Measurements from ENCODE around the gene ANXA2R.
A peak's percentile ranks its signal among the peaks of the same experiment; 100 is the strongest.
"Not testable (repeated sequence)": the region's sequence is repeated elsewhere in the genome, so short reads cannot be mapped to it uniquely, and the experiment has no call there.

The ANXA2R gene, protein sequence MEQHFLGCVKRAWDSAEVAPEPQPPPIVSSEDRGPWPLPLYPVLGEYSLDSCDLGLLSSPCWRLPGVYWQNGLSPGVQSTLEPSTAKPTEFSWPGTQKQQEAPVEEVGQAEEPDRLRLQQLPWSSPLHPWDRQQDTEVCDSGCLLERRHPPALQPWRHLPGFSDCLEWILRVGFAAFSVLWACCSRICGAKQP

DNA sequence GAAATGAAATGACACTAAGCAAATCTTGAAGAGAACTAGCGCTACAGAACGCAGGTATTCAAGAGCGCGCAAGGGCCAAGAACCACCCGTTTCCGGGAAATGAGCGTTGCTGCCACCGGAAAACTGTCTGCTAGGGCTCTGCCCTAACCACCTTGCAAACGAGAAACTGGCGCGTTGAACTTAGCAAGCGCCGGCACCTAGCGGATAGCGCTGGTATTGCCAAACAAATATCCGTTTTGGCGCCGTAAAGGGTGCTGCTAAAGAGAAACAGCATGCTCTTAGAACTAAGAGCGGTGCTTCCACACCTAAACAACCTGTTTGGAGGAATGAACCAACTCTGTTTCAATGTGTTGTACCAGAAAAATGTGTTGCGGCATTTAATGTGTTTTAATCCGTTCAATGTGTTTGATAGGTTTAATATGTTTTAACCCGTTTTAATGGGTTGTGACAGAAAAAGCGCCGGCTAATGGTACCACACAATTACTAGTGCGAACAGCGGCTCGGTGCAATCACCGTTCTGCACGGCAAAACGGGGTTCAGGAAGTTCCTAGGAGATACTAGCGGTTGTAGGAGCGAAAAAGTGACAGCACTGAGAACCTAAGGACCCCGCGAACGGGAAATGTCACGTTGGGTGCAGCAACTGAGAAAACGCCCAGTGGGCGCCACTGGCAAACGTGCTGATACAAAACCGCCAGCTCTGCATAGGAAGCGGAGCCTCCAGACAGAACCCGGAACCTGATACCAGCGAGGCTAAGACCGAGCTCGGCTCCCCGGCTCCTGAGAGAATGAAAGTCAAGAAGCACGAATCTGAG is at the start of gene ANXA2R:
Gene ANXA2R (minus strand): TSS at position 33 of the 812 bp plus-strand sequence. CDS start 273 bp downstream, outside the sequence.
- in situ Hi-C loops (cut with MboI; ENCODE audit: low pct_unique_long_range_greater_than_20kb, low sequenced_read_pairs) = no loop called here
- DNase-seq = peak; percentile 97

DNA sequence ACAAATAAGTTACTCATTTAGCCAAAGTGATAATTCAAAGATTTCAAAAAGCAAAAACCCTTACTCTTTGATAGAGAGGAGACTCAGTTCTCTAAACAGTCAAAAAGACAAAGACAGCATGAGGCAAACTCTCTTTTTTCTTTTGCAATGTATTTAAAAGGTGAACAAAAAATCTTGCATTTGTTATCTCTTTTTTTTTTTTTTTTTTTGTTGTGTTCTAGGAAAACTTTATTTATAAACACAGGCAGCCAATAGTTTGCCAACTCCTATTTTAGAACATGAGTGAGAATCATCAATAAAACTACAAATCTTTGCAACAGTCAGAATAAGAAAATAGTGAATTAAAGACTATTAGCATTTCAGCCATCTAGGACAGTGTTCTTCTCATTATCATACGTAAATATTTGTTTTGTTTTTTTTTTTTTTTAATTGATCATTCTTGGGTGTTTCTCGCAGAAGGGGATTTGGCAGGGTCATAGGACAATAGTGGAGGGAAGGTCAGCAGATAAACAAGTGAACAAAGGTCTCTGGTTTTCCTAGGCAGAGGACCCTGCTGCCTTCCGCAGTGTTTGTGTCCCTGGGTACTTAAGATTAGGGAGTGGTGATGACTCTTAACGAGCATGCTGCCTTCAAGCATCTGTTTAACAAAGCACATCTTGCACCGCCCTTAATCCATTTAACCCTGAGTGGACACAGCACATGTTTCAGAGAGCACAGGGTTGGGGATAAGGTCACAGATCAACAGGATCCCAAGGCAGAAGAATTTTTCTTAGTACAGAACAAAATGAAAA is 46.2 kb upstream of the ANXA2R start:
- in situ Hi-C loops (cut with MboI; ENCODE audit: low pct_unique_long_range_greater_than_20kb, low sequenced_read_pairs); DNase-seq: not testable (repeated sequence)

DNA sequence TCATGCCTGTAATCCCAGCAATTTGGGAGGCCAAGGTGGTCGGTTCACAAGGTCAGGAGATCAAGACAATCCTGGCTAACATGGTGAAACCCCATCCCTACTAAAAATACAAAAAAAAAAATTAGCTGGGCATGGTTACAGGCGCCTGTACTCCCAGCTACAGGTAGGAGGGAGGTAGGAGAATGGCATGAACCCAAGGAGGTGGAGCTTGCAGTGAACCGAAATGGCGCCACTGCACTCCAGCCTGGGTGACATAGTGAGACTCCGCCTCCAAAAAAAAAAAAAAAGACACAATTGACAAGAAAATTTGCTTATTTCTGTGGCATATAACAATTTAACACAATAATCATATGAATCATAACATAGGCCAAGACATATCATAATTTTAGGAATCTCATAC is 45.3 kb upstream of the ANXA2R start:
- in situ Hi-C loops (cut with MboI; ENCODE audit: low pct_unique_long_range_greater_than_20kb, low sequenced_read_pairs) = no loop called here
- DNase-seq = no peak

DNA sequence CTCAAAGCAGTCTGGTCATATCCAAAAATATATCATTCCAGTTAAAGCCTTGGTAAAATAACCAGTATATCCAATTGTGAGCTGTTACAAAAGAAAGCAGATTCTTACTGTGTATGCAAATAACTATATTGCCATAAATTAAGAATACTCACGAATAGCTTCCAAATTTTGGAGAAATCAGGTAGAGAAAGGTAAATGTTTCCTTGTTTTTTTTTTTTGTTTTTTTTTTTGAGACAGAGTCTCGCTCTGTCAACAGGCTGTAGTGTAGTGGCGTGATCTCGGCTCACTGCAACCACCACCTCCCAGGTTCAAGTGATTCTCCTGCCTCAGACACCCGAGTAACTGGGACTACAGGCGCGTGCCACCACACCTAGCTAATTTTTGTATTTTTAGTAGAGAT is 44.3 kb upstream of the ANXA2R start:
- in situ Hi-C loops (cut with MboI; ENCODE audit: low pct_unique_long_range_greater_than_20kb, low sequenced_read_pairs); DNase-seq: not testable (repeated sequence)

DNA sequence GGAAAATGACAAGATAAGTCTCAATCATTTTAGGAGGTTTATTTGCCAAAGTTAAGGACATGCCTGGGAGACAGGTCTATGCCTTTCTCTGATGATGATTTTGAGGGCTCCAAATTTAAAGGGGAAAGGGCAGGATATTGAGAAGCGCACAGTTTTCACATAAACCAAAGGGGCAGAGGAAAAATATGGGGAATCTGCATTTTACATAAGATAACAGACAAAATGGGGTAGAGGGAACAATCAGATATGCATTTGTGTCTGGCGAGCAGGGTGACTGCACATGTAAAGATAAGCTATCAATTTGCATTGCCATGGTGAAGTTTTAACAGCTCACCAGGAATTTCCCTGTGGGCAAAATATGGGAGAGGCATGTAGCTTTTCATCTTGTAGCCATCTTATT is 41.2 kb upstream of the ANXA2R start:
- DNase-seq; in situ Hi-C loops (cut with MboI; ENCODE audit: low pct_unique_long_range_greater_than_20kb, low sequenced_read_pairs): not testable (repeated sequence)

DNA sequence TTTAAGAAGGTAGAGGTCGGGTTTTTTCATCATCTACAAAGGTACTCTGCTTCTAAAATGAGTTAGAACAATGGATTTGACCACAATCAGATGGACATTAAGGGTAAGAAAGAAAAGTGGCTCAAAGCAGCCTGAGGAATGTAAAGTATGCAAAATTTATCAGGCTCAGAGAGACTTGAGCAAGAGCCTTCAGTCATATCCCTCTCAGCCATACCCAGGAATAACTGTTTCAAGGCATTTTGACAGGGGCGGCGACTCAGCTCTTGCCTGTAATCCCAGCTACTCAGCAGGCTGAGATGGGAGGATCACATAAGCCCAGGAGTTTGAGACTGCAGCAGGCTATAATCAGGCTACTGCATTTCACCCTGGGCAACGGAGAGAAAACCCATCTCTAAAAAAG is 38.8 kb upstream of the ANXA2R start:
- in situ Hi-C loops (cut with MboI; ENCODE audit: low pct_unique_long_range_greater_than_20kb, low sequenced_read_pairs) = no loop called here
- no peak for DNase-seq

DNA sequence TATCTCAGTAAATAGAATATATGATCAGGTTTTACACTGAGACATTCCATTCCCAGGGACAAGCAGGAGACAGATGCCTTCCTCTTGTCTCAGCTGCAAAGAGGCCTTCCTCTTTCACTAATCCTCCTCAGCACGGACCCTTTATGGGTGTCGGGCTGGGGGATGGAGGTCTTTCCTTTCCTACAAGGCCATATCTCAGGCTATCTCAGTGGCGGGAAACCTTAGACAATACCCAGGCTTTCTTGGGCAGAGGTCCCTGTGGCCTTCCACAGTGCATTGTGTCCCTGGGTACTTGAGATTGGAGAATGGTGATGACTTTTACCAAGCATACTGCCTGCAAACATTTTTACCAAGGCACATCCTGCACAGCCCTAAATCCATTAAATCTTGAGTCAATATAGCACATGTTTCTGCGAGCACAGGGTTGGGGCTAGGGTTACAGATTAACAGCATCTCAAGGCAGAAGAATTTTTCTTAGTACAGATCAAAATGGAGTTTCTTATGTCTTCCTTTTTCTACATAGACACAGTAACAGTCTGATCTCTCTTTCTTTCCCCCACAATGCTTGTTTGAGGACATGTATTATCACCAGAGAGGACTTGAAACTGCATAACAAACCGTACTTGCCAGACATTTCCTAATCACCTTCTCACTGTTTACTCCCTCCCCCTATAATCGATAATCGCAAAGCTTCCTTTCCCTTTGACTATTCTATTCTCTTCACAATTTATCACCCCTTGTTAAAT is 37.5 kb upstream of the ANXA2R start:
- in situ Hi-C loops (cut with MboI; ENCODE audit: low pct_unique_long_range_greater_than_20kb, low sequenced_read_pairs); DNase-seq: not testable (repeated sequence)

DNA sequence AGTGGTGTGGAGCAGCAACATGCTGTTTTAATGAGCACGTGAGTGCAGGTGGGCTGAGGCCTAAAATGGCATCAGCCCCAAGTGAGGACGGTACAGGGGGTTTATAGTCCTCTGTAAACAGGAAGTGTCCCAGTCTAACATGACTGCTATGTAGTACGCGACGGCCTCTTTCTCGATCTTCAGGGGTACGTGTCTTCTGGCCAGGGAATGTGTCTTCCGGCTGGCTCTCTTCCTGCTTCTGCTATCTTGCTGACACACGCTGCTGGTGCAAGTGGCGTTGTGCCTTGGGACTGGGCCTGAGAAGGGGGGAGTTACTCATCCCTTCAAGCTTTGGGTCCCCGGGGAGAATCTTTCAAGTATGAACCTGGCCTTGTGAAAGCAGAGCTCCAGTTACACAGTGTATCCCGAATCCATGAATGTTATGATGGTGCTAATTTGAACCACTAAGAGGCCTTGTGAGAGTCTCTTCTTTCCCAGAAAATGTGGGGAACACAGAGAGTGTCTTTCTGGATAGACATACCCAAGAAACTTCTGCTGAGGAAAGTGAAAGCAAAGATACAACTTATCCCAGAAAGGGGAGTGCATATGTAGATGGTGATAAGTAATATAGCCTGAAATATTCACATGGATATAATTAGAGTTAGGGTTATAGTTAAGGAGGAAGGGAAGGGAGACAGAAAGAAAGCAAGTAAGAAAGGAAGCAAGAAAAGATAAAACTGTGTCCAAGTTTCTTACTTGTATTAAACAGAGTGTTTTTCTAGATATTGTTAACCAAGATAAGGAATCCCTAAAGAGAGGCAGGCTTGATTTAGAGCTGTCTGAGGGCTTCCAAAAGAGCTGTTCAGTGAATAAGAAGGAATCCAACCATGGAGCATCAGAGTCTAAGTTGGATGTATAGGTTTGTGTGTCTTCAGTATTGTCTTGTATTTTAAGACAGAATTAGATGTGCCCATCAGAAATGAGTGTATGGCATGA is 35.5 kb upstream of the ANXA2R start:
- no peak for DNase-seq
- in situ Hi-C loops (cut with MboI; ENCODE audit: low pct_unique_long_range_greater_than_20kb, low sequenced_read_pairs) = no loop called here

DNA sequence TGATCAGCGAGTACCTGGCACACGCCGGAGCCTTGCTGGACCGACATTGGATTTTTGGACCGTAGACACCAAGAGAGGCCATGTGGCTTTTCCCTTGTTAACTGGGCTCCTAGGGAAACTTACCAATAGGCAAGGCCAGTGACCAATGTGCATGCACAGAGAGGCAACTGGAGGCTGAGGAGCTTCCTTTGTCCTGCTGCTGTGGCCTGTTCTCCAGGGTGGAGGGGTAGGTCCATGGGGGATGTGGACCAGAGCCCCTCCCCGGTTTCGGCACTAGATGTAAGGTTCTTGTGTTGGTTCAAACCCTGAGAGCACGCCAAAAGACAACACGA is 34.8 kb upstream of the ANXA2R start:
- in situ Hi-C loops (cut with MboI; ENCODE audit: low pct_unique_long_range_greater_than_20kb, low sequenced_read_pairs) = no loop called here
- no peak for DNase-seq

DNA sequence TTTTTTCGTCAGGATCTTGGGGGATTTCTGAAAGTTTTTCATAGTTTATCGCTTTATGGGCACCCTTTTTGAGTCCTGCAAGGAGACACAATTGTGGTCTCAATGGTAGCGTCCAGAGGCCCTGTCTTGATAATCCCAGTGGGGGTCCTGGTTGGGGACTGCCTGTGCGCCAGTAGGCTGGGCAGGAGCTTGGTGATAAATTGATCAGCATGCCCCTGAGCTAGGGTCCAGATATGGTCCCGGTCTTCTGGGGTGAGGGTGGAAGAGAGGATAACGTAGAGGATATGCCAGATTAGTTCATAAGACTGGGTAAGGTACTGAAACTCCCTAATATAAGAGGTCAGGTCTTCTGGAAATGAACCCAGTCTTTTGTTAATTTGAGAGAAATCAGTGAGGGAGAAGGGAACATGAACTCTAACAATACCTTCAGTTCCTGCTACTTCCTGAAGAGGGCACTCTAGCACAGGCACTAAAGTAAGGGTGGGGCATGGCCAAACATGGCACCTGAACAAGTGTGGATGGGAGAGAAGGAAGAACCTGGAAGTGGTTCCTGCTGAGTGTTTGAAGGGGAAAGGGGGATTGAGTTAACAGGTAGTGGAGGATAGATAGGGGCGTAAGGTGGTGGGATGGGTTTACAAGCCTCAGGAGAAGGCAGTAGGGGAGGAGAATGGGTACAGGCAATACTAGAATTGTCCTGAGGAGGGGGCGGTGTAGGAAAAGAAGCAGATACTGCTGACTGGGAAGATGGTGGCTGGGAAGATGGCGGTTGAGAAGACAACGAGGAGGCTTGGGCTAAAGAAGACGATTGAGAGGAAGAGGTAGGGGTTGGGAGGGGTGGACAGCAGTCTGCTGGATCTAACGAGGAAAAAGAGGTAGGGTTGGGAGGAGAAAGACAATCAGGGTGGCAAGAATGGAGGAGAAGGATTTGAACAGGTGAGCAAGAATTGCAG is 33.8 kb upstream of the ANXA2R start:
- DNase-seq = peak; percentile 76
- in situ Hi-C loops (cut with MboI; ENCODE audit: low pct_unique_long_range_greater_than_20kb, low sequenced_read_pairs) = no loop called here

DNA sequence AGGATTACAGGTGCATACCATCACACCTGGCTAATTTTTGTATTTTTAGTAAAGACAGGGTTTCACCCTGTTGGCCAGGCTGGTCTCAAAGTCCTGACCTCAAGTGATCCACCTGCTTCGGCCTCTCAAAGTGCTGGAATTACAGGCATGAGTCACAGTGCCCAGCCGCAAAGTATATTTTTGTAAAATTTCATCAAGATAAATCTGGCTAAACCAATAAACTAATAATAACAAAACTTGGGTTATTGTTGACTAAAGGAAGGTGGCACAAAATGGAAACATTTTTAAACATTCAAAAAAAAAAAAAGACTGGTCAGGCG is 29.2 kb upstream of the ANXA2R start:
- in situ Hi-C loops (cut with MboI; ENCODE audit: low pct_unique_long_range_greater_than_20kb, low sequenced_read_pairs); DNase-seq: not testable (repeated sequence)

DNA sequence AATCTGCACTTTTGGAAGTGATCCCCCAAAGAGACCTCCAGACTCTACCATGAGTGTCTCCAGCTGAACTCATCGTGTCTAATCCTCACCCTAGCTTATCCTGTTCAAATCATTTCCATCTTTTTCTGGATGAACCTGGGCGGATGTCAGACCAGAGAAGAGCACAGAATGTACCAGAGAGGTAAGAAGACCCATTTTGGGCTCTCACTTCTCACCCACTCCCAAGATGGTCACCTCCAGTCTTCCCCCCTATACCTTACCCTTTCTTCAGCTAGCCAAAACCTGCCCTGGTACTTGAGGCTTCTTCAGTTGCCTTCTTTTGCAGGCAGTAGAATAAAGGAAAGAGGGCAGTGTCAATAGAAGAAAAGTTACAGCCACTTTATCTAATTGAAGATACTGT is 27.9 kb upstream of the ANXA2R start:
- in situ Hi-C loops (cut with MboI; ENCODE audit: low pct_unique_long_range_greater_than_20kb, low sequenced_read_pairs) = no loop called here
- no peak for DNase-seq

DNA sequence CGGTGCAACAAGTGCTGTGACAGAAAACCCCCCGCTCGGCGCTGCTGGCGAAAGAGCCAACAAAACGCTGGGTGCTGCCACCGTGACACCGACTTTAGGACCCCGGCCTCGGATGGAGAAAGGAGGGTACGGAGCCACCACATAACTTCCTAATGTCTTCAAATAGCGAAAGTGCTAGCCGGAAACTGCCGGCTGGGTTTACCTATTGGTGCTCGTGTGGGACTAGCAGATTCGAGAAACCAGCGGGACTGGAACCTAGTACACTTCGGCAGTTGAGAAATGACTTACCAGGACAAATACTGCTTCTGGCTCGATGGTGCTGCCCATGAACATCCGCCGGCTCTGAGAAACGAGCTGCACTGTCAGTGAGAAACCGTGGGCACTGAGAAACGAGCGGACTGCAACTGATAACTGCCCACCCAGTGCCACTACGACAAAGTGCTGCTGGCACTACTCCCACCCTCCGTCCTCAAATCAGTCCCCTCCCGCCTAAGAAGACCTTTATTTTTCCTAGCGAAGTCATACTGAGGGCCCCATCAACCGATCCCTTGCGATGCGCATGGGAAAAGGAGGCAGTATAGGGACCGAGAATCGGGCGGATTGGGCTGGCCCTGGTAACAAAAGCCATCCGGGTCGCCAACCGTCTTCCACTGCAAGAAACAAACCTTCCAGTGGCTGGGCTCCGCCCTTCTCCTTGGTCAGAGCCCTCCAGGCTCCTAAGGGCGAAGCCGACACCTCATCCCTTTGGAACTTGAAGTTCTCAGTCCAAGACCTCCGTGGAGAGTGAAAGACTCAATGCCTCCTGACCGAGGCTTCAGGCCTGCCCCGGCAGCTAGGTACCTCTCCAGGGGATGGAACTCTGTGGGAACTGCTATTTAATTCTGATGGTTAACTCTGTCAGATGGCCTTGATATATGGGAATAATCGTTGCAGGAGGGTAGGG is 27.0 kb upstream of the ANXA2R start:
- in situ Hi-C loops (cut with MboI; ENCODE audit: low pct_unique_long_range_greater_than_20kb, low sequenced_read_pairs) = no loop called here
- DNase-seq = peak; percentile 88

DNA sequence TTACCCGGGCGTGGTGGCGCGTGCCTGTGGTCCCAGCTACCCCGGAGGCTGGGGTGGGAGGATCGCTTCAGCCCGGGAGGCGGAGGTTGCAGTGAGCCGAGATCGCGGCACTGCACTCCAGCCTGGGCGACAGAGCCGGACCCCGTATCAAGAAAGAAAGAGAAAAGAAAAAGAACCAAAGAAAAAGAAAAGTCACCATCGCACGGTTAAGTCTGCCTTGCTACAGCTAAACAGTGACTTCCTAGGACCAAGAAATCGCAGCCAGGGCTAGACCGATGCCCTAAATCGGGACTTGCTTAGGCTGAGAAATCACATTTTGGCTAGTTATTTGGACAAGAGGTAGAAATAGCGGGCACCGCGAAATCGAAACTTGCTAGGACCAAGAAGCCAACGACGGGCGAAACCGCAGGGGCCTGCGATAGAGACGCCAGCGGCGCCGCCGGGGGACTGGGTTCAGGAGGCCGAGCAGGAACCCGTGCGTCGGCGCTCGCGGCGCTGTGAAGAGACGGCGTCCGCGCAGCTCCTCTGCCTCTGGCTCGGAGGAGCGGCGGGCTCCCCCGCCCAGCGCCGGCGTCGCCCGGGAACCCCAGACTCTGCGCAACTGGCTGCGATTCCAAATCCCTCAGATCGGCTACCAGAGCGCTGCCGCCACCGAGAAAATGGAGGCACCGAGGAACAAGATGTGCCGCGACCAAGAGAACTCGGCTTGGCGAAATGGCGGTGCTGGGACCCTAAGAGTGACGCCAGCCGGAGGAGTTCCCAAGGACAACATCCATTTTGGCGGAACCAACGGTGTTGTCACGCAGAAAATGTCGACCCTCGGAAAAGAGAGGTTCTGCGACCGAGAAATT is 26.1 kb upstream of the ANXA2R start:
- peak; percentile 79 for DNase-seq
- in situ Hi-C loops (cut with MboI; ENCODE audit: low pct_unique_long_range_greater_than_20kb, low sequenced_read_pairs) = no loop called here

DNA sequence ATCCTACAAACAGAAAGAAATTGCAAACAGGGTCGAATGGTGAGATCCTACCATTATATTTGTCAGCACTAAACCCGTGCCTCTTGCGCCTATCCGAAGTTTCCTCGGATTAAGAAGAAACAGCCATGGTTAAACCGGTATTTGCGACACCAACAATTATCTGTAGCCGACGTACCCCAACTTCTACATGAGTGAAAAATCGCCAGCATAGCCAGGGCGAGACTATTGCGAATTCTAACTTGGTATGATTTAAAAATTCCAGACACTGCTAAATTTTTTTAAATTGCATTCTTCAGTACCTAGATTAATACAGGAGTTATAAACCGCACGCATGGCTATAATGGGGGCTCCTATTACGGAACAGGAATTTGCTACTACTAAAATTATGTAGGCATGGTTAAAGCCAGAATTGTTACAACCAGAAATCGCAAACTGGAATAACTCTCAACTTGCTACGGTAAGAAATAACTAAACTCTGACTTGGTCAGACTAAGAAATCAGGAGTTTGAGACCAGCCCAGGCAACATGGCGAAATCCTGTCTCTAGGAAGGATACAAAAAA is 25.3 kb upstream of the ANXA2R start:
- peak; percentile 48 for DNase-seq
- in situ Hi-C loops (cut with MboI; ENCODE audit: low pct_unique_long_range_greater_than_20kb, low sequenced_read_pairs) = no loop called here
